Measurements from ENCODE around the gene FAM20C.
"Not testable (repeated sequence)": the region's sequence is repeated elsewhere in the genome, so short reads cannot be mapped to it uniquely, and the experiment has no call there.

FAM20C gene

DNA sequence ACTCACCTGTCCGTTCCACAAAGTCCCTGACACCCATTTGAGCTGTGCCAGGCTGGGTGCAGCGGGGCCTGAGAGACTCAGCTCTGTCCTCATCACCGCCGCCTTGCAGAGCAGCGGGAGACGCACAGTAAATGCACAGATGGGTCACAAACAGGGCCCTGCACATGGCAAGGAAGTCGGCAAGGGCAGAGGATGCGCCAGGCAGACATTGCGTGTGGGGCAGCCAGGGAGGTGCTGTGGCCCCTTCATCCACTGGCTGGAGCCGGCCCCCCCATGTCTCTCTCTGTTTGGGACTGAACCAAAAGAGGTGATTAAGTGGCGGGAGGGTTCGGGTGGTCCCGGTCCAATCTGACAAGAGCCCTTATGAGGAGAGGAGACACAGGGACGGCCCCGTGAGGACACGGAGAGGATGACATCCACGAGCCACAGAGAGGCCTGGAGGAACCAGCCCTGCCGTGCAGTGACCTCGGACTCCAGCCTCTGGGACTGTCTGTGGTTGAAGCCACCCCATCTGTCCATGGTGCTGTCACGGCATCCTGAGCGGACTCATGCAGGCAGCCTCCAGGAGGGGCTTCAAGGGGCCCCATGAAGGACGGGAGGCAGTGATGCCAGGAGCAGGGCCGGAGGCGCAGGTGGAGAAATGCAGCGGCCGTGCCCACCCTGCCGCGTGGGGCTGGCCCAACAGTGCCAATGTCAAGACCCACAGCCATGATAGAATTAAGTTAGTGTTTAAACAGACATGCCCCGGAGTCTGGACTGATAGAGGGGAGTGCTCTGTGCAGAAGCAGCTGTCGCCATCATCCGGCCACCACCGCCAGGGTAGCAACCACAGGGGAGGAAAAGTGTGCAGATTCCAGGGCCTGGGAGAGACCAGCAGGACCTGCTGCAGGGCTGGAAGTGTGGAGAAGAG is 69.2 kb downstream of the FAM20C start:
- DNase-seq: no peak

DNA sequence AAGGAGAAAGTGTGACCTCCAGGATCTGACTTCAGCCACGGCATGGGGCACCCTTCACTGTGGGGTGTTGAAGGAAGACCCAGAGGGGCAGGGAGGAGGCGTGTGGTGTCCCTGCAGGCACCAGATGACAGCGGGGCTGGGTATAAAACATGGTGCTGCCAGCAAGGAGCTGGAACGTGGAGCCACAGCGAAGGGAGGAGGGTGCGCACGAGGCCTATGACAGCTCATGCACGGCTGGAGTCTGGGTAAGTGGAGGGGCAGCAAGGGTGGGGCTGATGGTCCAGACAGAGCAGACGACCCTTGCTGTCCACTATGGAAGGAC is 69.8 kb downstream of the FAM20C start:
- DNase-seq: no peak

DNA sequence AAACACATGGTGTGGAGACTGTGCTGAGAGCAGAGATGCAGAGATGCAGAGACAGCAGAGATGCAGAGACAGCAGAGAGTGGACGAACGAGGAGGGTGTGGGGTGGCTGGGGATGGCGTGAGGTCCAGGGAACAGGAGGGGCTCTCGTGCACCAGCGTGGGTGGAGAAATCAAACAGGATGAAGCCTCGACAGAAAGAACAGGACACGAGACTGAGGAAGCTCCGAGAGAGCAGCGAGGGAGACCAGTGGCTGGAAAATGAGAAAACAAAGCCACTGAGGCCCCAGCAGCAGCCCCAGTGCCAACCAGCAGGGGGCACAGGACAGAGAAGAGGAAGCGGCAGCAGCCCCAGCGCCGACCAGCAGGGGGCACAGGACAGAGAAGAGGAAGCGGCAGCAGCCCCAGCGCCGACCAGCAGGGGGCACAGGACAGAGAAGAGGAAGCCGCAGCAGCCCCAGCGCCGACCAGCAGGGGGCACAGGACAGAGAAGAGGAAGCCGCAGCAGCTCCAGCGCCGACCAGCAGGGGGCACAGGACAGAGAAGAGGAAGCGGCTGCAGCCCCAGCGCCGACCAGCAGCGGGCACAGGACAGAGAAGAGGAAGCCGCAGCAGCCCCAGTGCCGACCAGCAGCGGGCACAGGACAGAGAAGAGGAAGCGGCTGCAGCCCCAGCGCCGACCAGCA is 70.4 kb downstream of the FAM20C start:
- not testable (repeated sequence) for DNase-seq

DNA sequence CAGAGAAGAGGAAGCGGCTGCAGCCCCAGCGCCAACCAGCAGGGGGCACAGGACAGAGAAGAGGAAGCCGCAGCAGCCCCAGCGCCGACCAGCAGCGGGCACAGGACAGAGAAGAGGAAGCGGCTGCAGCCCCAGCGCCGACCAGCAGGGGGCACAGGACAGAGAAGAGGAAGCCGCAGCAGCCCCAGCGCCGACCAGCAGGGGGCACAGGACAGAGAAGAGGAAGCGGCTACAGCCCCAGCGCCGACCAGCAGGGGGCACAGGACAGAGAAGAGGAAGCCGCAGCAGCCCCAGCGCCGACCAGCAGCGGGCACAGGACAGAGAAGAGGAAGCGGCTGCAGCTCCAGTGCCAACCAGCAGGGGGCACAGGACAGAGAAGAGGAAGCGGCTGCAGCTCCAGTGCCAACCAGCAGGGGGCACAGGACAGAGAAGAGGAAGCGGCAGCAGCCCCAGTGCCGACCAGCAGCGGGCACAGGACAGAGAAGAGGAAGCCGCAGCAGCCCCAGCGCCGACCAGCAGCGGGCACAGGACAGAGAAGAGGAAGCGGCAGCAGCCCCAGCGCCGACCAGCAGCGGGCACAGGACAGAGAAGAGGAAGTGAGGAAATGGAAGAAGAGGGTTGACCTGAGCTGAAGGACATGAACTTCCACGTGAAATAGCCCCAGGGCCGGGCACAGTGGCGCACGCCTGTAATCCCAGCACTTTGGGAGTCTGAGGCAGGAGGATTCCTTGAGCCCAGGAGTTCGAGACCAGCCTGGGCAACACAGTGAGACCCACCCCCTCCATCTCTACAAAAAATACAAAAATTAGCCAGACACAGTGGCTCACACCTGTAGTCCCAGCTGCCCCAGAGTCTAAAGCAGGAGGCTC is 71.3 kb downstream of the FAM20C start:
- DNase-seq: not testable (repeated sequence)

- no peak for DNase-seq
Measured at GRCh38 chr7:264541-265191, 72.3 kb downstream of the FAM20C start.

DNA sequence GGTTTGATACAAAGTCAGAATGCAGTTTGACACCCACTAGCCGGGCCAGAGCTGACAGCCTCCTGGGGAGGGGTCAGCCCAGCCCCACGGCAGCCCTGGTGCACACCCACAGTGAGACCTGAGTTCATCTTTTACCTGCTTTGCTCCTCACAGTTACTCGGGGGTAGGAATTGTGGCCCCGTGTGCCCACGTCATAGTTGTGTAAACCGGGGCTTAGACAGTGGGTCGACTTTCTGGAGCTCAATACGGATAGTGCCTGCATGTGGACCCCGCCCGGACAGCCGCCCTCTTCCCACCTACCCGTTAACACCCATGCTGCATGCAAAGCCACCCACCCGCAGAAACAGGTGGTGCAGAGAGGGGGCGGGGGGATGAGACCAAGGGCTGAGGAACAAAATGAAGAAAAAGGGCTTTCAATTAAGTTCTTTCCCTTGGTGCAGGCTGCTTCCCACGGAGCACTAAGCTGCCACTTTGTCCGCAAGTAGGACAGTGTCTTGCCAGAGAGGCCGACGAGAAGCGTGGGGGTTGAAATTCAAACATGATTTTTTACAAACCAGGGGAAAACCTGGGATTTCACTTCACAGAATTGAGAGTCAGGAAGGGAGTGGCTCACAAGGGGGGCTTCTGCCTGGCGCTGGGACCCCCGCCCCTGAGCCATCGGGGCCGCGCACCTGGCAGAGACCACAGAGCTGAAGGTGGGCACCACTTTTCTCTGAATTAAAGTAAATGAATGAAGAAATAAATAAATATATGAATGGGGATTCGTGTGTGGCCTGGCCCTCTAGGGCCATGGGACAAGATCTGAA is 73.0 kb downstream of the FAM20C start:
- no peak for DNase-seq

- no peak for DNase-seq
Measured at GRCh38 chr7:265998-266850, 73.9 kb downstream of the FAM20C start.

- DNase-seq: peak; percentile 15
Measured at GRCh38 chr7:266851-267840, 74.8 kb downstream of the FAM20C start.

DNA sequence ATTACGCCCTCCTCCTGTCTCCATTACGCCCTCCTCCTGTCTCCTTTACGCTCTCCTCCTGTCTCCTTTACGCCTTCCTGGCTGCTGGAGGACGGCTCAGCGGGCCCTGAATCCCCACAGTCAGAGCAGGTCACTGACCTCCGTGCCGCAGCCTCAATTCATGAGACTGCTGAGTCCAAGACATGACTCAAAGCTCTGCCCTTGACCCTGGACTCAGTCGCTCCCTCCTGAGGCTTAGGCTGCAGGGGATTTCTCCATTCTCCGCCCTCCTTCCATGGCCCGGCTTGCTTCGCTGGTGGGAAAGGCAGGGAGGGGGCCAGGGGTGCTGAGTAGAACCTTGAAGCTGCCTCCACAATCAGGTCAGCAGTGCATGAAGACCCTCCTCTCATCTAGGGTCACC is 76.6 kb downstream of the FAM20C start:
- DNase-seq: no peak

- DNase-seq: no peak
Measured at GRCh38 chr7:269721-270120, 77.3 kb downstream of the FAM20C start.

- DNase-seq: no peak
Measured at GRCh38 chr7:270351-270983, 78.1 kb downstream of the FAM20C start.

- DNase-seq: no peak
Measured at GRCh38 chr7:271266-272107, 79.1 kb downstream of the FAM20C start.

GRCh38 chr7:272108-272615 is 79.8 kb downstream of the FAM20C start:
- no peak for DNase-seq

DNA sequence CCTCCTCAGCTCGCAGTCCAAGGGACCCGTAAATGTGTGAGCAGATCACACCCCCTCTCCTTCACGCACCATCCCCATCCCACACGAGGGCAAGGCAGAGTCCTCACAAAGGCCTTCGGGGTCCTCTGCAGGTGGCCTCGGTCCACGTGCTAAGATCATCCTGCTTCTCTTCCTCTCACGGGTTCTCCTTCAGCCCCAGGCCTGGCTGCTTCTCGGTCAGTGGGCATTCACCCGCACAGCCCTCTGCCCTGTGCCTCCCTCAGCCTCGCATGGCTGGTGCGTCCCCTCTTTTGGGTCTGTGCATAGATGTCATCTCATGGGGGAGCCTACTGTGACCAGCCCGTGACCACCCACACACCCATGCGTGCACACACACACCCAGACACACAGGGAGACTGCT is 80.3 kb downstream of the FAM20C start:
- no peak for DNase-seq

GRCh38 chr7:273327-273726 is 81.0 kb downstream of the FAM20C start:
- no peak for DNase-seq

GRCh38 chr7:274266-274665 is 81.9 kb downstream of the FAM20C start:
- DNase-seq: no peak

- DNase-seq: no peak
Measured at GRCh38 chr7:276230-276835, 84.0 kb downstream of the FAM20C start.

DNA sequence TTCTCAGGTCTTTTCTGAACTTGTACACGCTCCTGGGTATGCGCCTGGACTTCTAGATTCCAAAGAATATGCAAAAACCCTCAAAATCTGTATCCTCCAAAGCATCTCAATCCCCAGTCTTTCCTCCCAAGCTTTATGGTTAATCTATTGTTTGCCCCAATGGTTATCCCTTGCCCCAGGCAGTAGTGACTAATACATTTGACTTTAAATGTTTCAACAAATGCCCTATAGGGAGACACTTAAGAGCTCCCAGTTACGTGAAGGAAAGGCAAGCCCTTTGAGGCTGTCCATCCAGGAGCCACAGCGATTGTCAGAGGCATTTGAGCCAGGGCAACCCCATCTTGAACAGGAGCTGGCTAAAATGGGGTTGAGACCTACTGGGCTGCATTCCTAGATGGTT is 84.9 kb downstream of the FAM20C start:
- DNase-seq: no peak
